Measurements from ENCODE around the gene SMAD6.

SMAD6 gene

DNA sequence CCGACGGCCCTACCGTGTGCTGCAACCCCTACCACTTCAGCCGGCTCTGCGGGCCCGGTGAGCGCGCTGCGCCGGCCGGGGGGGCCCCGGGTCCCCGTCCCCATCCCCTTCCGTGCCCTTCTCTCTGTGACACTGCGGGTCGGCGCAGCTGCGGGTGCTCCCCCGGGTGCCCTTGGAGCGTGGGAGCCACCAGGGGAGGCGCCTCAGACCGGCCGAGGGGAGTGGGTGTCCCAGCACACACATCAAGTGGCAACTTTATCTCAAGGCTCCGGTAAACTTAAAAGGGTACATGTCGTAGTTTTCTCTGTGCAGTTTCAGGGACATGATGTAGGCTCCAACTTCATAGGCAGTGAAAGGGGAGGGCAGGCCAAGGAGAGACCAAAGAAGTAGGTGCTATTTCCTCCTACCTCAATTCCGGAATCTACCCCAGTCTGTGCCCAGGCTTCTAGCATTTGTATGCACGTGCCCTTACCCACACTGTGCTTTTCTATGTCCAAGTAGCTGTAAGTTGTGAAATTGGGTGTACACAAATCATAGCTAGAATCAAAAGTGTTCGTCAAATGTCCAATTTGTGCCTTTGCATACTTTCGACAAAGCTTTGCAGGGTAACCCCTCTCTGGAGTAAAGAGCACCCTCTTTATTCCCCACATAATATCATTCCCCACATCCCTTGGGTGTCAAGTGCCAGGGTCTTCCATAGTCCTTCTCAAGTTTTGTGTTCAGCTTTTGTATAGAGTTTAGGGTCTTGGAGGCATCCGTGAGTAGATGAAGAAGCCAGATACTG lies 2.2 kb downstream of the SMAD6 start:
- DNase-seq = no peak

DNA sequence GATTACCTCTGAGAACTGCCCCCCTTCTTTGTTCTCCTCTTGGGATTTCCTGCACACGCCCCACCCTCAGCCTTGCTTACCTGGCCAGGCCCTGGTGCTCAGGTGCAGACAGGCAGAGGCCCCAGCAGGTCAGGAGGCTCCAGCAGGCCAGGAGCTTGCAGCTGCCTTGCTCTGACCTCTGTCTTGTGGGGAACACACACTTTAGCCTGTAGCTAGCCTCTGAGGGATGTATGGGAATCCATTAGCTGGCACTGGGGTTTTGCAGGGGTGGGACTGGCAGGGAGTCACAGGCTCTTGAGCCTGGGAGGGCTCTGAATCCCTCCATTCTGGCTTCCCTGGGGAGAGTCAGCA lies 2.7 kb downstream of the SMAD6 start:
- no peak for DNase-seq

DNA sequence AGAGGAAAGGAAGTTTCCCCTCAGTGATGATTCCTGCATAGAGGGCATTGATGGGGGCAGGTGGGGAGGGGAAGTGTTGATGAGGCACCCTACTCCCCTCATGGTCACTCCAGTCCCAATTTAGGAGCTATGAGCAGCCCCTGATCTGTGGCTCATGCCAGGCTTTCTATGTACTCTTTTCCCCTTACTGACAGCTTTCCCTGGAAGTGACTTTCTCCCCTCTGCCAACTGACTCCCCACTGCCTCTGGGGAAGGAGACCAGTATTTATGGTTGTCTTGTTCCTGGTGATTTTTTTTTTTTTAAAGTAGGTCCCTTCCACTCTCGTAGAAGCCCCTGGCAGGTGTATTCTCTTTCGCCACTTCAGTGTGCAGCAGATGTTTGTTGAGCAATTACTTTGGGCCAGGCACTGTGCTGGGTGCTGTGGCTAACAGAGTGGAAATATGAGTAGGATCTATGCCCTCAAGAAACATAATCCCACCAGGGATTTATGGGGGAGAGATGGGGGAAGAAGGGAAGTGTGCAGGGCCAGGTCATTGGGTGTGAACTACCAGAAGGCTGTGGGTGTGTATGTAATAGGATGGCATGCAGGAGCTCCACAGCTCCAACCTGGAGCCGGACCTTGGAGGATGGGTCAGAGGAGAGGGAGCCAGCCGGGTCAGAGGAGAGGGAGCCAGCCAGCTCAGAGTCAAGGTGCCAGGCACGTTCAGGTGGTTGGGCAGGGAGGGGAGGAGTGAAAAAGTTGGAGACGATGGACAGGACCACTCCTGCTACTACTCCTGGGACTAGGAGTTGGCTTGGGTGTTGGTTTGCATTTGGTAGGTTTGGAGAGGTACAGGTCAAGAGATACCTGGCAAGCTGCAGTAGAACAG lies 3.5 kb downstream of the SMAD6 start:
- DNase-seq = no peak

DNA sequence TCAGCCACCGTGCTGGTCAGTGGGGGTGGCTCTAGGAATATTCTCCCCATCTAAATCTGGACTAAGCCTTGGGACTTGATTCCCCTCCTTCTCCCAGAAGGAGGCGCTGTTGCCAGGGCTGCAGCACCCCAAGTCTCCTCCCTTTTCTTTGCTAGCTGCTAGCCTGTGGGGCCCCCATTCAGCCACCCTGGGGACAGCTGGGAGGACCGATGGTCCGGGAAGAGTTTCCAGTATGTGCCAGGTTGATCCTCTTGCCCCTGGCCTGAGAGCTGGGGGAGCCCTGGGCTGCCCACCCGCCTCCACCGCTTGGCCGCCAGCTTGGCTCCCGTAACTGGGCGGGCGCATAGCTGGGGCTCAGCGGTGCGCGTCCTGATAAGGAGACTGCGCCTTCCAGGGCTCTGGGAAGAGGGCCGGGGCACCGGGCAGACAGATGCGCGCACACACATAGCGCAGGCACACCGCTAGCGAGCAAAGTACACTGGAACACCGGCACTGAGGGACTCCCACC lies 4.2 kb downstream of the SMAD6 start:
- DNase-seq = peak; percentile 72

DNA sequence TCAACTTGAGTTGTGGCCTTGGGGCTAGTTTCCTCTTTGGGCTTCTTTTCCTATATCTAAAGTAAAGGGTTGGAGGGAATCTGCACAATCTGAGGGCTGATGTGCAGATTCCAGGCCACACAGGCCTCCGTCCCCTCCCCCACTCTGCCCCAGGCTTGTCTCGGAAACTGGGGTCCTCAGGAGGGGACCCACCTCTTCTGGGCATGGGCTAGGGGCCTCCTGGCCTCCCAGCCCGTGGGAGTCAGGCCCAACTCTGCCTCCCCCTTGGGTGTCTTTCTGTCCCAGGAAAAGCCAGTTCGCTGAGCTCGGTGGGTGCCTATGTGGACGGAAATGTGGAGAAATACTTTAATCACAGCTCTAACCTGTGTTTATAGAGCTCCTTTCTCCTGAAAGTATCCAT lies 4.8 kb downstream of the SMAD6 start:
- DNase-seq = no peak

DNA sequence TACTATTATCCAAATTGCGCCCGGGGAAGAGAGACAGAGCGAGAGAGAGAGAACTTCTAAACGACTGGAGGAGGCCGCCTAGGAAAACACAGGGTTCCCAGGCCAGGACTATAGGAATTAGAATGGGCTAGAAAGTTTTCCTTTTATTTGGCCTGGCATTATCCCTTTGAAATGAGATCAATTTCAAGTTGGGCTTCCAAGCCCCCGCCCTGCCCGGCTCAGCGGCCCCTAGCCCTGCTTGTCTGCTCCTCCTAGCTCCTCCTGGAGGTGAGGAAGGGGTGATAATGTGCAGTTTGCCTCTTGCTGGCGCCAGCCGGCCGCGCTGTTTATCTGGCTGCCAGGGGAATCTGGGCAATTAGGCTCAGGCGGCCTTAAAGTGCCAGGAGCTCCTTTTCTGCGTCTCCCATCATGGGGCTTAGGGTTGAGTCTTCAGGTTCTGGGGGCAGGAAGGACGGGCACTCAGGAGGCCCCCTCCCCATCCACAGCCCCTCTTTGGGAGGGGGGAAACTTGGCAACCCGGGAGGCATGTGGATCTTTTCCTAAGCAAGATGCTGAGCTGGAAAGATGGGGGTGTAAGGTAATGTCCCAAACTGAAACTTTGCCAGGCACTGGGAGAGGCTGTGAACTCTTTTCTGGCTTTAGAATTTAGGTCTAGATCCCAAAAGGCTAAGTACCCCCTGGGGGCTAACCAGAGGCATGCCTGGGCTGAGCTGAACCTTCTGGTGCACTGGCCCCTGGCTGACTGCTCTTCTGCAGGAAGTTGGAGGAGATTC lies 5.5 kb downstream of the SMAD6 start:
- DNase-seq = peak; percentile 88

DNA sequence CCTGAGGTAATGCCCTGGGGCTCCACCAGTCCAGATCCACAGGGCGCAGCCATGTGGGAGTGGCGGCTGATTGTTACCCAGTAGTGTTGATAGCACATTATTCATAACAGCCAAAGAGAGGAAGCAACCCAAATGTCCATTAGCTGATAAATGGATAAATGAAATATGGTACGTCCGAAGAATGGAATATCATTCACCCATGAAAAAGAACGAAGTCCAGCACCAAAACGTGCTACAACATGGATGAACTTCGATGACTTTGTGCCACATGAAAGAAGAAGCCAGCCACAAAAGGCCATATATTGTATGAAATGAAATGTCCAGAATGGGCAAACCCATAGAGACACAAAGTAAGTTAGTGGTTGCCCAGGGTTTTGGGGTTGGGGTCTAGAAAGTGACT lies 6.4 kb downstream of the SMAD6 start:
- no peak for DNase-seq

DNA sequence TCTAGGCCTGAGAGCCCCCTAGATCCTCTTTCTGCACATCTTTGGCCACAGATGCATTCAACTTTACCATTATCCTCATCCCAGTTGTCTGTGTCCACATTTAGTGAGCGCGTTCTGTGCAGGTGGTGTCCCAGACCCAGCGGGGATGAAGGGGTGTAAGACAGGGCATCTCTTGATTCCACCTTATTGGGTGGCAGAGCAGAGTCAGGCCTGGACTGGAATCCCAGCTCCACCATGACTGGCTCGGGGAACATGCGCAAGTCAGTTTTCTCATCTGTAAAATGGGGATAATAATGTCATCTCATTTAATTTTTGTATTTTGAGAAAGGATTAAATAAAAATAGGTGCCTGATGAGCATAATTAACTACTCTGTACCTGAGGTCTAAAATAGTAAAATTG lies 7.8 kb downstream of the SMAD6 start:
- DNase-seq = no peak

DNA sequence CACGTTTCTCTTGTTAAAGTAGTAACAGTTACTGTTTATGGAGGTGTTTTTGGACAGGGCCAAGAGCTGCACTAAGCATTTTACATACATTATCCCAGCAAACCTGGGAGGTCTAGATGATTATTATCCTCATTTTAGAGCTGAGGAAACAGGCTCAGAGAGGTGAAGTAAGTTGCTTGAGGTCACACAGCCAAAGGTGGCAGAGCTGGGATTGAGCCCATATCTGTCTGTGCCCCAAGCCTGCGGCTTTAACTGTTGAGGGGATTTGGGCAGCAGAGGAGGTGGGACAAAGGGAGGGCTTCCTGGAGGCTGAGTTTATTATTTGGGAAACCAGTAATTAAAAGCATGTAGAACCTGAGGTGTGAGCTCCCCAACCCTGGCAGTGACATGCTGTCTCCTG lies 9.2 kb downstream of the SMAD6 start:
- DNase-seq = no peak

DNA sequence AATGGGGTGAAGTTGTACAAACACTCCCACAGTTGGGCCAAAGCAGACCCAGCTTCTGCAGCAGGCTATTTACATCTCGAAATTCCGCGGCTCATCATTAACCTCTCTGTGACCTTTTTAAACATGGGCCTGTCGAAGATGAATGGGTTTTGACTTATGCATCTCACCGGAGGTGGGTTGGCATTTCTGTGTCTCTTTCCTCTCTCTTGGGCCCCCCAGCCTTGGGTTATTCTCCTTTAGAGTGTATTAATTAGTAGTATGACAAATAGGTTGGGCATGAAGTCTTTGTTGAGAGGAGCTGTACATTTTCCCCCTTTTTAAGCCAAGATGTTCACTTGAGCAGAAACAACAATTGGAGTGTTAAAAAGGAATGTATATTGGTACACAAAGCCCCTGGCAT lies 9.8 kb downstream of the SMAD6 start:
- DNase-seq = peak; percentile 57

DNA sequence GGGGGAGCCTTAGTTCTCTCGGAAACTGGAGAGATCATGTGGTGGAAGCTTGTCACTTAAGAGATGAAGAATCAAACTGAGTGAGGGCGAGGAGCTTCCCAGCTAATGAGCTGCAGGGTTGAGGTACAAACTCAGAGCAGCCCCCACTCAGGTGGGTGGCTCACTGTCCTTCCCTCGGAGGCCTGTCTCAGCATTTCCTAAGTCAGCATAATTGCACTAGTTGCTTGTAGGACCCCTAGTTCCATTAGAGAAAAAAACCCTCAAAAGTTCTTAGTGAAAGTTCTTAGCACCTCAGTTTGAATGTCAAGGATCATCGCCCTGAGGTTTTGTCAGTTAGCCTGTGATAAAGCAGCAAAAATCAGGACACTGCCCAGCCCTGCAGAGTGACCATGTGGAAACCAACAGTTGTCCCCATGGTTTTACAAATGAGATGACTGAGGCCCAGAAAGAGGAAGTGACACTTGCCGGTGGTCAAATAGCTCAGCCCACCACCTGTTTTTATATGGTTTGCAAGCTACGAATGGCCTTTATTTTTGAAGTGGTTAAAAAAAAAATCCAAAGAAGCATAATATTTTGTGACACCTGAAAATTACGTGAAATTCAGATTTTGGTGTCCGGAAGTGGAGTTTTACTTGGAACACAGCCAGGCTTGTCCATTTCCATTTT lies 11.9 kb downstream of the SMAD6 start:
- no peak for DNase-seq

DNA sequence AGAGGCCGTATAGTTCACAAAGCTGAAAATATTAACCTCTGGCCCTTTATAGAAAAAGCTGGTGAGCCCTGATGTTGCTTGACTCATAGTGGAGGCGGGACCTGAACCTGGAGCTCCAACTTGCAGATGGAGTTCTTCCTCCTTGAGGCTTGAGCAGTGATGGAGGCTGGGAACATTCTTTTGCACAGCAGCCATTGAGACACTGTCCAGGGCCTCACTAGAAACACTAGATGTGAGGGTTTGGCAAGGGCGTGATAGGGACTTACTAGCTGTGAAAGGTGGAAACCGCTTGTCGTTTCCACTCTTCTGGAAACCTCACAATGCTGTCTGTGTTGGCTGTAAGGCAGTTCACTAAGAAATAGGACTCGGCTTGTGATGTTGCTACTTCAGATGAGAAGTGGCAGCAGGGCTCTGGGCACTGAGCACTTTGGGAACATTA lies 12.5 kb downstream of the SMAD6 start:
- no peak for DNase-seq

DNA sequence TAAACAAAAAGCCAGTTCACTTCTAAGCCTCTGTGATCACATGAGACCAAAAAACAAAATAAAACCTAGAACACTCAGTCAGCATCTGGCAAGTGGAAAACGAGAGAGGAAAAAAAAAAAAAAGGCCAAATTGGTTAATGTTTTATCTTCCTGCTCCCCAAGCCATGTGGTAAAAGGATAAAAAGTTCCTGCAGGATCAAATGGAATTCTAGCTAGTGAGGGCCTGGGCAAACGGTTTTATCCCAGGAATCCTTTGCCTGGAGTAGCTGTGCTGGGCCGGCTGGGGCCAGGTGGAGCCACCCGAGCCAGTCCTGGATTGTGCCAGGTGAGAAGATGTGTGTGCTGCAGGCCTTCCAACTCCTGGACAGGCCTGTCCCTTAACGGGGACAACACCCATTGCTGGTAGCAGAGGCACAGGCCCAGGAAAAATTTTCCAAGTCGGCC lies 13.2 kb downstream of the SMAD6 start:
- no peak for DNase-seq

DNA sequence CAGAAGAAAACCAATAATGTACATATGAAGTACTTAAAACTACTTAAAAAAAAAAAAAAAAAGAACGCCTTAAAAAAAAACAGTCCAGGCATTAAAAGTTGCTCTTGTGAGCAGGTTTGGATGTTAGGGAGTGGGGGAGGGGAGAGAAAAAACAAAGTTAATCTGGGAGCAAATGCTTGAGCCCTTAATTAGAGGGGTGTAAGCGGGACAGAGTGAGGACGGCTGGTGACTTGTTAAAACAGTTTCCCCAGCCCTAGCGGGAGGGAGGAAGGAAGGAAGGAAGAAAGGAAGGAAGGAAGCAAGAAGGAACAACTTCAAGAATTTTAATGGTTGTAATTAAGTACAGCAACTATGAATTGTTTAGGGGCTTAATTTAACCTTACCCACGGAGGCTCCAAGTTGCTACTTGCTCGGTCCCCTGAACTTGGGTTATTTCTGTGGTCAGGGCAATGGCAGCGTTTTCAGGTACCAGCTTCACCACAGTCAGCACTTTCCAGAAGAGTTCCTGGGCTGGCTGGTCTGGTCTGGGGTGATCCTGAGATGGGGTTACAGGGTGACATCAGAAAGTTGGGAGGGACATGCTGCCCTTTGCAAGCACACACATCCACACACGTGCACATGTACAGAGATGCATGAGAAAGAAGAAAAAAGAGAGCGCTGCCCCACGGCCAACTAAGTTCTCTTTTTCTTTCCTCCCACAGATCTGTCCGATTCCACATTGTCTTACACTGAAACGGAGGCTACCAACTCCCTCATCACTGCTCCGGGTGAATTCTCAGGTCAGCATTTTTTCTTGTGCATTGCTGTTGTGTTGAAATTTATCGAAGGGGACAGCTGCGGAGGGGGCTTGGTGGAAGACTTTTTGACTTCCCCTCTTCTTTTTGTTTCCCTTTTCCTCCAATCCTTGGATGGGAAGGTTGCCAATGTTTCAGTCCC lies 14.0 kb downstream of the SMAD6 start:
- DNase-seq = peak; percentile 59

DNA sequence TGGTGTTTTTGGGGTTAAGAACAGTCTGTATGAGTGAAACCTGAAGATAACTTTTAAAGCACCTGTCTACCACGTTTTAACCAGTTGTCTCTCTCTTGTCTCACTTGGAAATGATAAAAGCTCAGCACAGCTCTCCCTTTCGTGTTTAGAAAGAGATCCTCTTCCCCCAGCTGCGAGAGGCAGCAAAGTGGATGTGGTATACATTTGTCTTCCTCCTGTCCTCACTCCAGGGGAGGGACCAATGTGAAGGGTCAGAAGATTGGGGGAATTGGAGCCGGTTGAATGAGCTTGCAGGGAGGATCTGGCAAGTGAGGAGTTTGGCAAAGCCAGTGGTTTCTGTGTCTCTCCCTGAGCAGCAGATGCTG lies 14.6 kb downstream of the SMAD6 start:
- DNase-seq = no peak

DNA sequence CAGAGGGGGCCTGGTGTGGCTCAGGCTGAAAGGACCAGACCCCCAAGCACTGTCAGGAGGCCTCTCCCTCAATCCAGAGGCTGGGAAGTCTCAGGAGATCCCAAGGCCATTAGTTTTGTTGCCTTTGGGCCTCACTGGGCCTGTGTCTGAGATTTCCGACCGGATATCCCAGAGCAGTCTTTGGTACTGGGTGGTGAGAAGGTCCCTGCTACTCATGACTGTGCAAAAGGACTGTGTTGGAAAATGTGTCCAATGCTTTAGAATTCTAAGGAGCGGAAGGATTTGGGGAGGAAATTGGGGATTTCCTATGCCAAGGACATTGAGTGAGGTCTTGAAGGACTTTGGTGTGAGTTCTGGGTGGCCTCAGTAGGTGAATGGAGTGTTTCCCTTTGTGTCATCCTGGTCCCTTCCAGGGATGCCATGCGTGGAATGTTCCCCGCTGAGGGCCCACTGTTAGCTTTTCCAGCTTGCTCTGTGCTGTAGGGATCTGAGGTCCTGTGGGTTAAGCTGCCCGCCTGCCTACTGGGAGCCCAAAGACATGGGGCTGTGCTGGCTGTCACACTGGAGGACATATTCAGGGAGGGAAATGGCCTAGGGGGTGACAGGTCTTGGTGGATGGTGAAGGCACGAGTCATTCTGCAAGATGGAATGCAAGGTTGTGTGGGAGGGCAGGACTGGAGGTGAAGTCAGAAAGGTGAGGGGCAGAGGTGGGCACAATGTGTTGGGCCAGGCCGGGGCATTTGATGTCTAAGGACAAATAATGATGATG lies 16.4 kb downstream of the SMAD6 start:
- DNase-seq = no peak

DNA sequence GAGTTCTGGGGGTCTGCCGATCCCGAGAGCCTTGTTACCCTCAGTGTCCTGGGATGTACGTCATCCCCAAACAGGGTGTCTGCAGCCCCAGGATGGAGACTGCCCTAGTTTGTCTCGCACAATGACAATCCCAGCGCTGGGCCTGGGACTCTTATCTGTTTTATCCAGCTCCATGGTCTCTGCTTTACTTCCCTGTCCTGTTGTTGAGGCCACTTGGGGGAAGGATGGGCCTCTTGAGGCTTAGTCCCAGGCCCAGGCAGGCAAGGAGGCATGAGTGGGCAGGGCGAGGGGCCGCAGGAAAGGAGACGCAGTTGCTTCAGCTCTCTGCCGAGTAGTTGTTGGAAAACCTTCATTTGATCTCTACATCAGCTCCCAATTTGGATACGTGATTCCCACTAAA lies 17.4 kb downstream of the SMAD6 start:
- DNase-seq = no peak

DNA sequence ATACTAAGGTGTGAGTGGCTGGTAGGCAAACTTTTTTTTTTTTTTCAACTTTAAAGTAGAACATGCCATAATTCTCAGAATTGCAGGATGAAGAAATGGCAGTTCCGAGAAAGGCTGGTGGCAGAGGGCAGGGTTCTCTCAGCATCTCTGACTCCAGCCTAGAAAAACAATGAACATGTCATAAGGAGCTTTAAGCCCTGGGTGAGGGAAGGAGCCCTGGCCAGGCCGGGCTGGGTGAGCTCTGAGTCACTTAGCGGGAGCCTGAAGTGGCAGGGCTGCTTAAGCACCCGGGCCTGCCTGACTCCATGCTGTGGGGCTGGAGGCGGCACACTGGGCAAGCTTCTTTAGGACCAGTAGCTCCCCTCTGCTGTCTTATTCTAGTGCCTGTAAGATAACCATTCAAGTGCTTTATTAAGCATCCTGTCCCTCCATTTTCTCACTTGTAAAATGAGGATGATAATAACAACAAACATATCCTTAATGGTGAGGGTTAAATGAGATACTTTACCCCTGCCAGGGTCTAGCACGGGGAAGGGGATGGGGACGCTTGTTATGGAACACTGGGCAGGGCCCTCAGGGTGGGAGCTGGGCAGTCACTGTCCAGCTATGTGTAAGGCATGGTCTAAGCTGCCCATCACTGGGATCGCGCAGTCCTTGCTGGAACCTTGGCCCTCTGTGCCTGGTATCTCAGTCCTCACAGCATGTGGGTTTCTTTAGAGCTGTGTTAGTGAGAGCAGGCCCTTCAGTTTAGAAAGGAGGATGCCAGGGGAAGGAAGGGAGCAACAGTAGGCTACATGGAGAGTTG lies 18.4 kb downstream of the SMAD6 start:
- no peak for DNase-seq

DNA sequence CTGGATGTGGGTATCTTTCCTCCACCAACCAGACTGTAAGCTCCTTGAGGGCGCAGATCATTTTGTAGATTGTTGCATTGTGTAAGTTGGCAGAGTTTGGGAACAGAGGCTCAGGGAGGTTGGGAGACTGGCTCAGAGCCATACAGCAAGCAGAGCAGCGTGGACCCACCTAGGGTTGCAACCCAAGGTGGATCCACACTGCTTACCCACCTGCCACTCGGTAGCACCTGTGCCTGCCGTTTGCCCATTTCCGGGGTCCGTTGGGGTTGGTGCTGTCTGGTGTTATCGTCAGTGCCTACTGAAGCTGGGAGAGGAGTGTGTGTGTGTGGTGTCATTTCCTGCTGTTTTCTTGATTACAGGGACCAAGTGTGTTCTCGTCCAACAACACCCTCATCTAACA lies 19.0 kb downstream of the SMAD6 start:
- DNase-seq = no peak

DNA sequence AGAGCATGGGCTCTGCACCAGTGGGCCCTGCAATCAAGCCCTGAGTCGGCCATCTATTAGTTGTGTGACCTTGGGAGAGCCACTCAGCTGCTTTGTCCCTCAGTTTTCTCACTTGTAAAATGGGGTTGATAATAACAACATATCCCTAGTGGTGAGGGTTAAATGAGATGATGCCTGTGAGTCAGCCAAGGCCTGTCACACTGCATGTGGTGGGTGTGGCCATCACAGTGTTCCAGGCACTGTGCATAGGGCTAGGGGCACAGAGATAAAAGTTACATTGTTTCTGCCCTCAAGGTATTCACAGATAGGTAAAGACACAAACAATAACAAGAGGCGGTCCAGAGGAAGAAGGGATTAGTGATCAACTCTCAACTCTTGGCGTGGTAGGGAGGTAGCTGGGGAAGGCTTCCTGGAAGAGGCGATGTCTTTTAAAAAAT lies 19.5 kb downstream of the SMAD6 start:
- DNase-seq = no peak

Measured in eye (tissue), 1 donor.